Stimulated activated CD4-positive, alpha-beta T cell treated with anti-CD3 and anti-CD28 coated beads, Interleukin-4, amount 100 ng/mL, for 1 hour (primary cell): ENCODE results near the gene FUZ.

Experiments
- DNase-seq: peaks from one replicate; pipeline ENCODE4 v3.0.0-alpha.2; 2020

The FUZ gene

DNA sequence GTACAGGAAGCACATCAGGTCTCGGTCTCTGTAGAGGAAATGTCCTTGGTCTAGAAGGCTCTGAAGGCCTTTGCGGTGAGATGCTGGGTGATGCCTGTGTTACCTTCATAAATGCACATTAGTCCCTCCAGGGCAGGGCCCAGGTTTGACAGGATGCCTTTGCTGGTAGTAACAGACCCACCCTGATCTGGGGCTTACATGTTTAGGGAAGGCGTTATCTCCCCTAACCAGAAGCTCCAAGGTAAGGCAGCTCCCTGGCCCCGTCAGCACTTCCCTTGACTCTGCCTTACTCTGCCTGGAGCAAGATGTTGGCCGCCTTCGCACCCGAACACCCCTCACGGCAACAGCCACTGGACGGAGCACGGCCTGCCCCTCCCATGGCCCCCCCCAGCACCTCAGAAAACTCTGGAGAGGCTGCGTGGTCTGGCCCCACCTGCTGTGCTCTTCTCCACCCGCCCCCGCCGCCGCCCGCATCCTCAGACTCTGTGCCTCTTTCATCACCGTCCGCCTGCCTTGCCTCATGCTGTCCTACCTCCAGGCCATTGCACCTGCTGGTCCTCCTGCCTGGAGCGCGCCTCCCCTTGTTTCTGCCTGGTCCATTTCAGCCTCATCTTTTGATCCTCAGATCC is 37.2 kb downstream of the FUZ start:
- DNase-seq, result no peak

DNA sequence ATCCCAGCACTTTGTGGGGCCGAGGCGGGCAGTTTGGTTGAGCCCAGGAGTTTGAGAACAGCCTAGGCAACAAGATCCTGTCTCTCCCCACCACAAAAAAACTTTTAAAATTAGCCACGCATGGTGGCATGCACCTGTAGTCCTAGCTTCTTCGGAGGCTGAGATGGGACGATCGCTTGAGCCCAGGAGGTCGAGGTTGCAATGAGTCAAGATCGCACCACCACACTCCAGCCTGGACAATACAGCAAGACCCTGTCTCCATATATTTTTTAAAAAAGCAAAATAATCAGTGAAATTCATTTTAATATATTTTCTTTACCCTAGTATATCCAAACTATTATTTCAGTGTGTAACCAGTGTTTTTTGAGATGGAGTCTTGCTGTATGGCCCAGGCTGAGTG is 38.1 kb downstream of the FUZ start:
- DNase-seq, result no peak

DNA sequence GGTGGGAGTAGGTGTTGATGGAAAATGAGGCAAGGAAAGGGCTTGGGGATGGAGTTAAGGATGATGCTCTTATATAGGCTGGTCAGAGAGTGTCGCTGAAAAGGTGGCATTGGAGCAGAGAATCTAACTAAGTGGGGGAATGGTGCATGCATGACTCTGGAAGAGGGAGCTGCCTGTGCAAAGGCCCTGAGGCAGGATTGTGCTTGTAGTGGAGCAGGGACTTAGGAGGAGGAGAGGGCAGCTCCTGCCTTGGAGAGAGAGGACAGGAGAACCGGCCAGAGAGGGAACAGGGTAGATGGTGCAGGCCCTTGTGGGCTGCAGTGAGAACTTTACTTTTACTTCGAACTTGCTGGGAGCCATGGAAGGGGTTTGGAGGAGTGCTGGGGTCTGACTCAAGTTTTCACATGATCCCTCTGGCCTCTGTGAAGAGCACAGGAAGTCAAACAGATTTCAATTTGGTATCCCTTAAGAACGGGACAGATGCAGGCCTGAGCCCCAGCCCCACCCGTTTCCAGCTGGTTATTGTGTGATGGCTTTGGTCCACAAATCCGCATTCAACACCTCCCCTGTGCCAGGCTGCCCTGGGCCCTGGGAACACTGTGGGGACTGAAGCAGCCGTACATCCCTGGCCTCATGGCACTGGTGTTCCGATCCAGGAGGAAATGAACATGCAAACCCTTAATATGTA is 39.3 kb downstream of the FUZ start:
- no peak for DNase-seq

DNA sequence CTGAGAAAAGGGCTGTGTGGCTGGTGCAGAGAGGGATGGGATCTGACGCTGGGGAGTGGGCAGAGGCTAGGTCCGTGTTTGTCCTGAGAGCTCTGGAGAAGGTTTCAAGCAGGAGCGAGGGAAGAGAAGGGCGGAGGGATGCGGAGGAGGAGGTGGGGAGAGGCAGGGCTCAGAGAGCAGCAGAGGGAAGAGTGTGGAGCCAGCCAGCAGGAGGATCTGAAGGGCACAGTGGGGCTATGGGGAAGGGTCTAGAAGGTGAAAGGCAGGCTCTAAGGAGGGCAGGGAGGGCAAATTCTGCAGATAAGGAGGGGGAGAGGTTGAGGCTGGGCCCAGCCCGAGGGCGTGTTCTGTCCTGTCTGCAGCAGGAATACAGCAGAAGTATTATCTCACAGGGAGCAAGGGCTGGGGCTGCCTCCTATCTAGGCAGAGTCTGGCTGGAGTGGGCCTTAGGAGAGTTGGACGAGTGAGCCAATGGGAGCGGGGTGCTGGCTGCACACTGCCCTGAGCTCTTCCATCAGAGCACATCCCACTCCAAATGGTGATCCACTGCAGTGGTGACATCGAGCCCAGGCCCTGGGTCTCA is 40.2 kb downstream of the FUZ start:
- no peak for DNase-seq

DNA sequence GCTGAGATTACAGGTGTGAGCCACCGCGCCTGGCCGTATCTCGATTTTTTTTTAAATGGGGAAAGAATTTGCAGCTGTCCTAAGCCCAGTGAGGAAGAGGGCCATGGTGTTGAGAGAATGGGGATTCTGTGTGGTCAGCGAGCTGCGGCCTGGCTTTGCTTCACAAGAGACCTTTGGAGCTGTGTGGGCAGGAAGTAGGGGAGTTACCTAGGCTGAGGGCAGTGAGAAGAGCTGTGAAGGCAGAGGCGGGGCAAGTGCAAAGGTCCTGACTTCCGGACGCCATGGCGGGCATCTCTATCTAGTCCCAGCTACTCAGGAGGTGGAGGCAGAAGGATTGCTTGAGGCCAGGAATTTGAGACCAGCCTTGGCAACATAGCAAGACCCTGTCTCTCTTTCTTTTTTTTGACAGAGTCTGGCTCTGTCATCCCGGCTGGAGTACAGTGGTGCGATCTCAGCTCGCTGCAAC is 41.4 kb downstream of the FUZ start:
- DNase-seq, result no peak

DNA sequence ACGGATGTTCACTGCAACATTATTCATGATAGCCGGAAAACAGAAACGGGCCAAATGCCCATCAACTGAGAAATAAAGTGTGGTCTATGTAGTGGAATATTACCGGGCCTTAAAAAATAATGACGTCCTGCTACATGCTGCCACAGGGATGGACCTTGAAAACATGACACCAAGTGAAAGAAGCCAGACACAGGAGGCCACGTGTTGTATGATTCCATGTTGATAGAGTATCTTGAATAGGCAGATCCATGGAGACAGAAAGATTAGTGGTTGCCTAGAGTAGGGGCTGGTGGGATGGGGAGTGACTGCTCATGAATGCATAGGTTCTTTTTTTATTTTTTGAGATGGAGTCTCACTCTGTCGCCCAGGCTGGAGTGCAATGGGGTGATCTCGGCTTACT is 42.6 kb downstream of the FUZ start:
- no peak for DNase-seq

DNA sequence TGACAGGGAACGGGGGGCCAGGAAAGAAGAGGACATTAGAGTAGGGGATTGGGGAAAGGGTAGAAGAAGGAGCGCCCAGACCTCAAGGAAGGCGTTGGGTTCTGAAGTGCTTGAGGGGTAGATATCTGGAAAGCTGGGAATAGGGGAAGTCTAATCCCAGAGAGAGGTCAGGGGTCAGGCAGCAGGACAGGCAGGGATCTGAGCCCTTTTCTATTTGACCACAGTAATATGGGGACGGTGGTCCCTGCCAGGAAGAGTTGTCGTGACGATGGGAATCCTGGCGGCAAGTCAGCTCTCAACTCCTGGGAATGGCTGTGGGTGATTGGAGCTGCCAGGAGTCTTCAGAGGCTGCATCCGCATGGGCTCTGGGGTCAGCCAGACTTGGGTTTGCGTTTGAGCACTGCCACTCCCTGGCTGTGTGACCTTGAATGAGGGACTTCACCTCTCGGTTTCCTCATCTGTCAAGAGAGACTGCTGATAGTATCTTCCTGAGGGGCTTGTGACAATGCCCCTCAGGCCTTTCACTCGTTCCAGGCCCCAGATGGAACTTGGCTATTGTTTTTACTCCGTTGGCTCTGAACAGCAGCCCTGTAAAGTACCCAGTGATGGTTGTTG is 45.0 kb downstream of the FUZ start:
- no peak for DNase-seq

DNA sequence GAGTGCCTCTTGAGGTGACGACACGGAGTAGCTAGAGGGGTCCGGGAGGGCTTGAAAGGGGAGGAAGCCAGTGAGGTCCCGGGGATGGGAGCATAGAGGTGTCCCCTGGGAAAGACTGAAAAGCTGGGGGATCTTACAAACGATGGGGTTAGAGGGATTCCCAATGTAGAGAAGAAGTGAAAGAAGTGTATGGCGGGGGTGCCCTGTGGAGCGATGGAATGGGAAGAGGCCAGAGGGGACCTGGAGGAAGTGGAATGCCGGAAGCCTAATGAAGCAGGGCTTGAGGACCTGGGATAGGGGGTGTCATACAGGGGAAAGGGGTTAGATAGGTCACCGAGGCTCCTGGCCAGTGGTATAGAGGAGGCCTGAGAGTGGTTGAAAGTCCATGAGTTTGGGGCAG is 45.7 kb downstream of the FUZ start:
- DNase-seq, result no peak

DNA sequence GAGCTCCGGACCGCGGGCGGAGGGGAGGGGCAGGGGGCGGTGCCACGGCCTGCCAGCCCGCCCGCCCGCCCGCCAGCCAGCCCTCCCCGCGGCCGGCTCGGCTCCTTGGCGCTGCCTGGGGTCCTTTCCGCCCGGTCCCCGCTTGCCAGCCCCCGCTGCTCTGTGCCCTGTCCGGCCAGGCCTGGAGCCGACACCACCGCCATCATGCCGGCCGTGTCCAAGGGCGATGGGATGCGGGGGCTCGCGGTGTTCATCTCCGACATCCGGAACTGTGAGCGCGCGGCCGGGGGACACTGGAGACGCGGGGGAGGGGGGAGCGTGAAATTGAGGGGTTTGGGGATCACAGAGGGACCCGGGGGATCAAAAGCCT is 46.2 kb downstream of the FUZ start, which contains the start of gene AP2A1:
TSS of gene AP2A1 (plus strand) at position 72 of the 370 bp plus-strand sequence. CDS start at position 205, 133 bp downstream.
- no peak for DNase-seq

DNA sequence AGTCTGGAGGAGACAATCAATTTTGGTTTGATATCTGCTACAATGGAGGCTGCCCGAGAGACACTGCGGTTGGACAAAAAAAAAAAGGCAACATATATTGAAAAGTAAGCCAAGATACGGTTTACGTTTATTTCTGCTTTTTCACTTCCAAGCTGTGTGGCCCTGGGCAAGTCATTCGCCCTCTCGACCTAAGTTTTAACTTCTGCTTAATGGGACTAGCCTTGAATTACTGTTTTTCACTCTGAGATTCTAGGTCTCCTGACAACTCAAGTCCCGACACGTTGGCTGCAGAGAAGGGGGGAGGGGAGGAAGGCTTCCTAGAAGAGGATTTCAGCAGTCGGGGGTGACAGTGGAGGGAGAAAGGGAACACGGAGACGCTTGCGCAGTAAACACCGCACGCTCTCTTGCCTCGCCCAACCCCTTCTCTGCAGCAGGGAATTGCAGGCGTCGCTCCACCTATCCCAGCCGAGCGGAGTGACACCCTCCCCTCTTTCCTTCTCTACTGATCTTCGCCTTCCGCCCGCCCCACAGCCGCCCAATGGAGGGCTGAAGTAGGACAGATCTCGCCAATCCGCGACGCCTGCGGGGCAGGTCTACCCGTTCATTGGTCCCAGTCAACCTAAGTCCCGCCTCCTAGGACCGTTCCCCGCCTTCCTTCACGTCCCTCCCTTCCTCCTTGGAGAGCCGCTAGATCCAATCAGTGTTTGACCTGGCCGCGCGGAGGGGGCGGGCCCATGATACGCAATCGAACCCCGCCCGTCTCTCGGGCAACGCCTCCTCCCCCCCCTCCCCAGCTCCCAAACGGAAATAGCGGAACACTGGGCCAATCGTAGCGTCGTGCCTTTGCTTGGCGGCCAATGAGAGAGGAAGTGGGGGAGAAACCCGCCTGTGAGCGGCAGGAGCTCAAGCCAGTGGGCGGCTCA is 46.8 kb downstream of the FUZ start:
- DNase-seq, result peak; percentile 97

DNA sequence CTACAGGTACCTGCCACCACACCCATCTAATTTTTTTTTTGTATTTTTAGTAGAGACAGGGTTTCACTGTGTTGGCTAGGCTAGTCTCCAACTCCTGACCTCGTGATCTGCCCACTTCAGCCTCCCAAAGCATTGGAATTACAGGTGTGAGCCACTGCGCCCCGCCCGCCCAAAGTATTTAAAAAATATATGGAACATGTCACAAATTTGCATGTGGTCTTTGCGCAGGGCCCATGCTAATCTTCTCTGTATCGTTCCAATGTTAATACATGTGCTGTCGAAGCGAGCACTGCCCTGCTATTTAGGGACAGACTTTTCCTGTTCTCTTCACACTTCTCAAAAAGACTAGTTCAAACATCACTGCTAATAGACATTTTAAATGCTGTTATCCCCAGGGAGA is 48.8 kb downstream of the FUZ start:
- no peak for DNase-seq

DNA sequence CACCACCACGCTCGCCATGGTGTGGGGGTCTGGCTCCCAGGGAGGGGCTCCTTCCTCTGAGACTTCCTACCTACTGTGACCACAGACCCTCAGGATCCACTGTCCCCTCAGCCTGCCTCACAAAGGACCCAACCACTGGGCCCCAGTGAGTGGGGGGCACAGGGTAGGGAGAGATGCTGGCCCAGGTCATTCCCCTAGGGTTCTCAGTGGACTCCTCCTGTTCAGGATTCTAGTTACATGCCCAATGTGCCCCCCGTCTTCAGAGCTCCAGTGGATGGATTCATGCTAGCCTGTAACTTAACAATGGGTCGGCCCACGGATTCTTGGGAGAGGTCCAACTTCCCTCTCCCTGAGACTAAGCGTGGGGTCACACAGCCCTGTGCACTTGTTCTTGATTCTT is 49.9 kb downstream of the FUZ start, which contains the start of gene TSKS:
TSS of gene TSKS (minus strand) at position 77 of the 400 bp plus-strand sequence. CDS start at position 18, 59 bp downstream.
- no peak for DNase-seq

DNA sequence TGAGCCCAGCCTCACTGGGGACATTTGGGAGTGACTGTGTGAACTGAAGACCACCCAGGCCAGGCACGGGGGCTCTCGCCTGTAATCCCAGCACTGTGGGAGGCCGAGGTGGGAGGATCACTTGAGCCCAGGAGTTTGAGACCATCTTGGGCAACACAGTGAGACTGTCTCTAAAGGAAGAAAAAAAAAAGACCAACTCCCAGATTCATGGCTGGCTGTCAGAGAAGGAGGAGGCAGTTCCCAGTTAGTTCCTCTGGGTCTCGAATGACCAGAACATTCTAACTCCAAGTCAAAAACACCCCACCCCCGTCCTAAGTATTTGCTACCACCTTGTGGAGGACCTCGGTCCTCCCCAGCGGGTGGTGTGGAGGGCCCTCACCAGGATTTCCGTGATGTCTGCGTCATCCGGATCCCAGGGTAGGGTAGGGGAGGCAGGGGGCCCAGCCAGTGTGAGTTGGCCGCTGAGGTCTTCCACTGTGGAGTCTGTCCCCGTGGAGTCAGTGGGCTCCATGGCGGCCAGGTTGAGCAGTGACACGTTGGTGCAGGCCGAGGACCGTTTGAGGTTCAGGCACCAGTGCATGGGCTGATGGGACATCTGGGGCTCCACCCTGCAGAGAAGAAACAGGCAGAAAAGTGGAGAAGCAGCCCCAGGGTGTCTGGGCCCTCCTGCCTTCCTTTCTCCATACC is 51.3 kb downstream of the FUZ start:
- no peak for DNase-seq

DNA sequence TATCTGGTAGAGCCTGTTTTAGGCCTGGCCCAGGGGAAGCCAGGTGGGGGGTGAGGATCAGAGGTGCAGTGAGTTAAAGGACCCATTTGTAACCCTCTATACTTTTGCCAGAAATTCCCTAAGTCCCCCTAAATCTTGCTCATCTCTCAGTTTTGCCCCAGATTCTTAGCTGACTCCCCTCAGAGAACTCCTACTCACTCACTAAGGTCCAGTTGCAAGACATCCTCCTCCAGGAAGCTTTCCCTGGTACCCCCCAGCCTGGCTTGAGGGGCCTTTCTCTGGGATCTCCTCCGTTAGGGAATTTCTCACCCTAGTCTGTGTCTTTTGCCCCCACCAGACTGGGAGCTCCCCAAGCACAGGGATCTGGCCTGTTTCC is 51.9 kb downstream of the FUZ start:
- no peak for DNase-seq

DNA sequence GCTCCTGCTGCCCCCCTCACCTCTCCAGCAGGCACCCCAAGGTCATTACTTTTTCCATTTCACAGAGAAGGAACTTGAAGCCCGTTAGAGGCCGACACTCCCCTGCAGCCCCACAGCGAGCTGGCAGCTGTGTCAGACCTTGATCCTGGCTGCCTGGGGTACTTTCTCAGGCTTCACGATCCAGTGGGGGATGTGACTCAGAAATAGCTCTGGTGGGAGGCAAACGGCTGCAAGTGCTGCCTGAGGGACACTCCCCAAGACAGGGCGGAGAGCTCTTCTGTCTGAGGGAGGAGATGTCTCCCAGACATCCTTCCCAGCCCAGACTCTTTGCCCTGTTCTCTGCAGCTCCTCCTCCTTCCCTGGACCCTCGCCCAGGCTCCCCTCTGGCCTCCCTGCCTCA is 54.8 kb downstream of the FUZ start:
- DNase-seq, result no peak
